Psoas muscle (tissue), 8 donors: ENCODE data around the gene ZNF182. TPM values are rescaled to one million over a fixed set of nuclear protein-coding genes. Genes with fewer than 3 reads are reported as not detected.
A peak's percentile ranks its signal among the peaks of the same experiment; 100 is the strongest.
"Not testable (repeated sequence)": the region's sequence is repeated elsewhere in the genome, so short reads cannot be mapped to it uniquely, and the experiment has no call there.

Experiments
- ATAC-seq, 4 donors: fragments of 200-7000 bp; cut with Tn5 transposase; one replicate each; pipeline ENCODE4 v1.9.1; 2020; ENCODE audit warnings: moderate library complexity in 3 of 4, mild to moderate bottlenecking in 2 of 4
- DNase-seq, 2 donors: peaks; one replicate each; pipeline ENCODE4 v3.0.0-alpha.2; 2020
- H3K27ac ChIP-seq: fragments of 200-600 bp; one replicate; pipeline ENCODE4 v1.8.0; 2022
- H3K27me3 ChIP-seq, 3 donors: fragments of 200-600 bp in 1 of 3; one replicate each; pipeline versions ENCODE4 v1.6.1 to v1.8.0; 2013 to 2022; ENCODE audit warnings: low read length in 2 of 3, mild to moderate bottlenecking in 2 of 3, moderate library complexity in 1 of 3; ENCODE audit not compliant: insufficient read depth in 3 of 3
- H3K36me3 ChIP-seq, 2 donors: fragments of 200-600 bp in 1 of 2; one replicate each; pipeline versions ENCODE4 v1.6.1 to v1.8.0; 2013 to 2022; ENCODE audit warnings: low read depth in 1 of 2, mild to moderate bottlenecking in 1 of 2, moderate library complexity in 1 of 2; ENCODE audit not compliant: insufficient read depth in 1 of 2
- H3K4me1 ChIP-seq: fragments of 200-600 bp; one replicate; pipeline ENCODE4 v1.8.0; 2022
- H3K4me3 ChIP-seq: fragments of 200-600 bp; one replicate; pipeline ENCODE4 v1.8.0; 2022; ENCODE audit warnings: mild to moderate bottlenecking
- H3K9me3 ChIP-seq: fragments of 200-600 bp; one replicate; pipeline ENCODE4 v1.8.0; 2022
- WGBS, 3 donors: extraction: QIAGEN DNeasy Blood & Tissue Kit; methylation state at CpG; one replicate each; pipeline versions ENCODE4 v1.1.6 to v1.1.7; 2013; 5-methylcytosine and 5-hydroxymethylcytosine counted together
- intact Hi-C, 2 donors: fragments of 100-400 bp; cut with DNase I; formaldehyde crosslinking; loops; one replicate each; pipeline versions ENCODE4 v1.11.0 to v1.14.2; 2022
- polyA plus RNA-seq, 3 donors: library from polyadenylated mRNA; stranded (reverse); fragments of 200-250 nt; gene quantifications; one replicate each; pipeline ENCODE4 v1.2.3, GENCODE V29; 2013
- total RNA-seq, 4 donors: library from RNA; stranded (reverse); fragmentation: NEBNext Ultra II Directional in 2 of 4; extraction: Animal tissue kit (Norgen Biotek cat#: 25700) in 2 of 4; gene quantifications; one replicate each; pipeline versions ENCODE4 v1.2.1 to v1.2.4, GENCODE V29; 2021 to 2023
- TF ChIP-seq, protein P1 (sequence below): fragments of 200-600 bp; IDR thresholded peaks from one replicate; pipeline ENCODE4 v1.8.0; 2022; ENCODE audit warnings: antibody characterized with exemption
- donor health status: healthy with polysubstance abuse.
- donor health status: DM: no; HTN: no; CAD: no; lungs with moderate emphysema.
- donor health status: Bipolar disorder and iron deficiency.
- donor health status: healthy.
- donor health status: DM: yes; HTN: yes; CAD: no.
- donor health status: DM: no; HTN: no; CAD: no.
- donor health status: DM: no; HTN: no; CAD: no.
- donor health status: DM: yes; HTN: yes; CAD: no.

Gene ZNF182
- total and polyA plus RNA-seq, 7 donors, result 1.2 to 3.7 (median 2.5) TPM

DNA sequence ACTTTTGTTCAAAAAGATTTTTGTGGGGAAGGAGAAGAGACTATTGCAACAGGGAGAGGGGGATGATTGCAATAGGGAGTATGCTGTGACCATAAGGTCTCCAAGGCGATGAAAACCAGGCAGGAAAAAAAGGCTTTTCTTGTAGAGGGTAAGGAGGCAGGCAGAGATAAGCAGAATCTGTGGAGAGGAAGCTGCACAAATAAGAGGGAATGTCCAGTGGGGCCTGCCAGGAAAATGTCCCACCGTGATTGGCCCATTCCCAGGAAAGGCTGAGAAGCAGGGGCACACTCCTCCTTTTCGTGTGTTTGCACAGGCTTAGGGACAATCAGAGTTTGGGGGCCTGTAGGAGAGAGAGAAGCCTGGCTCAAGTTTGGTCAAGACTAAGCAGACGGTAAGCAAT, 32.1 kb upstream of the ZNF182 start:
- H3K4me1 ChIP-seq, result no peaks in the 10 kb centered on the region
- H3K36me3 ChIP-seq, result no peaks in the 10 kb centered on the region
- 50 to 65% (median 55%) methylated on average over 4 of the region's 4 CpGs for WGBS, 3 donors
- DNase-seq, result no peak
- no peak for ATAC-seq
- TF ChIP-seq, protein P1, sequence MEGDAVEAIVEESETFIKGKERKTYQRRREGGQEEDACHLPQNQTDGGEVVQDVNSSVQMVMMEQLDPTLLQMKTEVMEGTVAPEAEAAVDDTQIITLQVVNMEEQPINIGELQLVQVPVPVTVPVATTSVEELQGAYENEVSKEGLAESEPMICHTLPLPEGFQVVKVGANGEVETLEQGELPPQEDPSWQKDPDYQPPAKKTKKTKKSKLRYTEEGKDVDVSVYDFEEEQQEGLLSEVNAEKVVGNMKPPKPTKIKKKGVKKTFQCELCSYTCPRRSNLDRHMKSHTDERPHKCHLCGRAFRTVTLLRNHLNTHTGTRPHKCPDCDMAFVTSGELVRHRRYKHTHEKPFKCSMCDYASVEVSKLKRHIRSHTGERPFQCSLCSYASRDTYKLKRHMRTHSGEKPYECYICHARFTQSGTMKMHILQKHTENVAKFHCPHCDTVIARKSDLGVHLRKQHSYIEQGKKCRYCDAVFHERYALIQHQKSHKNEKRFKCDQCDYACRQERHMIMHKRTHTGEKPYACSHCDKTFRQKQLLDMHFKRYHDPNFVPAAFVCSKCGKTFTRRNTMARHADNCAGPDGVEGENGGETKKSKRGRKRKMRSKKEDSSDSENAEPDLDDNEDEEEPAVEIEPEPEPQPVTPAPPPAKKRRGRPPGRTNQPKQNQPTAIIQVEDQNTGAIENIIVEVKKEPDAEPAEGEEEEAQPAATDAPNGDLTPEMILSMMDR, result no peak
- no peak overlapping the region for H3K27ac ChIP-seq
- intact Hi-C loops, result no loop called here
- no peaks in the 10 kb centered on the region for H3K27me3 ChIP-seq
- H3K9me3 ChIP-seq, result no peaks in the 10 kb centered on the region
- H3K4me3 ChIP-seq, result no peak overlapping the region

DNA sequence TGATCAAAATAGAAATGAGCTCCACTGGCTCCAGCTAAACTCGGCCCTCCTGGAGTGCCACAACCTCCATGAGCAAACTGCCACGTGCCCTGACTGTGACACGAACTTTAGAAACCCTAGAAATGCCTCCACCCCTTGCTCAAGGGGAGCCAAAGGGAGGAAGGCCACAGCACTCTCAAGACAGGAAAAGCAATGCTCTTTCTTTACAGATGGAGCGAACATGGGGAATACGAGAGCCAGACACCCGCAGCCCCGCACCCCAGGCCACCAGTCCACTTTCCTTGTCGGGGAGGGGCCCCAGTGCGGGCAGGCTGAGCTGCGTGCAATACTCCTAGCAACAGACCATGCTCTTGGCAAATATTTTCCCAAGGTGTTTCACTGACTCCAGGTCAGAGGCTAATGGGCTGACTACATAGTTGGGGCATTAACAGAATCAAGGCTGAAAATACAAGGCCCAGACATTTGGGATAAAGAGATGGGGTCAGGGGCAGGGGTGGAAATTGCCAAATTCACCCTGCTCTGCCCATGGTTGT, 26.9 kb upstream of the ZNF182 start:
- ATAC-seq, H3K27me3 ChIP-seq, H3K4me3 ChIP-seq, H3K36me3 ChIP-seq, H3K9me3 ChIP-seq, DNase-seq, intact Hi-C loops, H3K4me1 ChIP-seq, H3K27ac ChIP-seq: not testable (repeated sequence)
- 71 to 93% (median 82%) methylated on average over 7 to 10 of the region's 10 CpGs for WGBS, 3 donors

- Histone ChIP-seq H3K27me3 (no peaks in the 10 kb centered on the region), H3K27ac (no peak overlapping the region), H3K4me3 (no peak overlapping the region), H3K9me3 (no peaks in the 10 kb centered on the region), H3K4me1 (no peaks in the 10 kb centered on the region), H3K36me3 (no peaks in the 10 kb centered on the region)
- TF ChIP-seq, protein P1, result no peak
- ATAC-seq, result no peak
- DNase-seq, result no peak
- intact Hi-C loops, result no loop called here
- 87 to 90% (median 89%) methylated on average over 10 of the region's 10 CpGs for whole genome bisulfite sequencing, 3 donors
These were observed 26.4 kb upstream of the ZNF182 start for GRCh38 chrX:48030237-48030636.

GRCh38 chrX:48028091-48028490, 24.3 kb upstream of the ZNF182 start:
- DNase-seq, result no peak
- Histone ChIP-seq H3K4me3 (no peak overlapping the region), H3K36me3 (no peaks in the 10 kb centered on the region), H3K9me3 (no peaks in the 10 kb centered on the region), H3K27me3 (no peaks in the 10 kb centered on the region), H3K4me1 (no peaks in the 10 kb centered on the region), H3K27ac (no peak overlapping the region)
- 85 to 96% (median 91%) methylated on average over 7 to 8 of the region's 8 CpGs for WGBS, 3 donors
- ATAC-seq, result no peak
- TF ChIP-seq, protein P1, result no peak
- intact Hi-C loops, result loop anchor here (5.0 to 10.0 kb wide), 5 partner anchors 176 to 836 kb away; partner anchors contain the start of genes ZNF81 (in 2 of the 2) and UBA1 (in 1 of the 2)

- H3K27ac ChIP-seq, ATAC-seq, H3K27me3 ChIP-seq, H3K9me3 ChIP-seq, H3K36me3 ChIP-seq, H3K4me1 ChIP-seq, DNase-seq, H3K4me3 ChIP-seq: not testable (repeated sequence)
- 19 to 44% (median 29%) methylated on average over 3 to 4 of the region's 4 CpGs for WGBS, 3 donors
- intact Hi-C loops, result loop anchor here (5.0 to 10.0 kb wide), 5 partner anchors 175 to 835 kb away; partner anchors contain the start of genes ZNF81 (in 2 of the 2) and UBA1 (in 1 of the 2)
These were observed 23.8 kb upstream of the ZNF182 start for GRCh38 chrX:48027545-48027944.

DNA sequence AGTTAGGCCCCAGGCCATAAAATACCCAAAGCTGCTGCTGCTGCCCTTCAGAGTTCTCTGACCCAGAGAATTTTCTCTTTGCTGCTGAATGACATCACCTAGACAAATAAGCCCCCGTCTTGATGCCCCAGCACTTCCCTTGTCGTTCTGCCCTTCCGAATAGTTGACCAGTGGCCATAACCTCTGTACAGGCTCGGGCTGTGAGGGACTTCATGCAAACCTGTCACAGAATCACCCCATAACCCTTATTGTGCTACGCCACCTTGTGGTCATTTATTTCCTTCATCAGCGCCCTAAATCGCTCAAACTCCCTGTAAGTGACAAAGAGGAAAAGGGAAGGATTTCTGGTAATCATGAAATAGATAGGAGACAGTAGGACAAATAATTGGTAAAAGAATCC, 21.8 kb upstream of the ZNF182 start:
- intact Hi-C loops, result loop anchor here (5.0 to 10.0 kb wide), 5 partner anchors 173 to 833 kb away; partner anchors contain the start of genes ZNF81 (in 2 of the 2) and UBA1 (in 1 of the 2)
- TF ChIP-seq, protein P1, result peak; percentile 43
- Histone ChIP-seq H3K27ac (no peak overlapping the region), H3K9me3 (no peaks in the 10 kb centered on the region), H3K4me1 (no peaks in the 10 kb centered on the region), H3K27me3 (no peaks in the 10 kb centered on the region), H3K36me3 (no peaks in the 10 kb centered on the region), H3K4me3 (no peak overlapping the region)
- WGBS, 3 donors, result 1 to 10% (median 1%) methylated on average over 7 of the region's 7 CpGs
- ATAC-seq, result peak; percentile 45 to 67 (median 54)
- DNase-seq, result no peak
